HG03097 (cell line): Measurements from ENCODE around the gene BOLA3.
"Not testable (repeated sequence)": the region's sequence is repeated elsewhere in the genome, so short reads cannot be mapped to it uniquely, and the experiment has no call there.

Experiments used
- ATAC-seq: cut with Tn5 transposase; IDR thresholded peaks from one replicate; pipeline ENCODE4 v1.9.1; 2021; ENCODE audit not compliant: unreplicated experiment, low FRiP score

The BOLA3 gene

DNA sequence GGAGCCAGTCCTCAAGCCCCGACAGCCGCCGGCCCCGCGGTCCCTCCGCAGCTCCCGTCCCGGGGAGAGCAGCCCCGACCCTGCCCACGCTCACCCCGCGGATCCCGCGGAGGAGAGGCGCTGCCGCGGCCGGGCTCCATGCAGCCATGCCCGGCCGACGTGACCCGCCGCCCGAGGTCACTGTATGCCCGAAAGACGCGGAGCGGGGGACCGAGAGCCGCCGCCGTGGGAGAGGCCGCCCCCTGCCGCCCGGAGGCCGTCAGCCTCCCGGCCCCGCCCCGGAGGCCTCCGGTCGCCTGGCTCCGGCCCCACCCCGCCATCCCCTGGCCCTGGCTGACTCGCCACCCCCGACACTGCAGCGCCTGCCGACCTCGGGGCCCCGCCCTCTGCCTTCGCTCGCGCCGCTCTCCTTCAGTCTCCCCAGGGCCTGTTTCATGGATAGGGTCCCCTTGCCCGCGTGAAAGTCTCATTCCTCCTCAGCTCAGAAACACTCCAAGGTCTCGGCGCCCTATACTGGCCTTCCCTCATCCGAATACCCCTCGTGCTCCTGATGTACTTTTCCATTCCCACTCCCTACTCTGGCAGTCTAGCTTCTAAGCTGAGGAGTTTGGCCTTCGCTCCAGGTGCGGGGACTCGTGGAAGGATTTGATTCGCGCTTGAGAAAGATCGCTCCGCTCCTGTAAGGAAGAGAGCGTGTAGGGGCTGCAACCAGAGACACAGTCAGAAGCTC lies at the start of gene BOLA3:
BOLA3 (minus strand) TSS at position 186 of the 730 bp plus-strand sequence; CDS start at position 148, 38 bp downstream.
- peak; percentile 92 for ATAC-seq

DNA sequence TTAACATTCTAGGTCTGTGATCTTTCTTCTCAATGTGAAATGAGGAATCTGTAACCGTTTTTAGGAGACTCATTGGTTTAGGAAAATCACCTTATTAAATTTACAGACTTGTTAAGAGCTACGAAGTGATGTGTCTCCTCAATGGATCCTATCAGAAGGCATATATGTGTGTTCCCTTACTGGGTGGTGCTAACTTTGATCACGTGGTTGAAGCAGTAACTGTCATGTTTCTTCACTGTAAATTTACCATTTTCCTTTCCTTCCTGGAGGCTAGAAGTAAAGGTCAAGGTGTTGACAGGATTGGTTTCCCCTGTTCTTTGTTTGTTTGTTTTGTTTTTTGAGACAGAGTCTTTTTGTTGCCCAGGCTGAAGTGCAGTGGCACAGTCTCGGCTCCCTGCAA lies 49.3 kb upstream of the BOLA3 start:
- no peak for ATAC-seq

DNA sequence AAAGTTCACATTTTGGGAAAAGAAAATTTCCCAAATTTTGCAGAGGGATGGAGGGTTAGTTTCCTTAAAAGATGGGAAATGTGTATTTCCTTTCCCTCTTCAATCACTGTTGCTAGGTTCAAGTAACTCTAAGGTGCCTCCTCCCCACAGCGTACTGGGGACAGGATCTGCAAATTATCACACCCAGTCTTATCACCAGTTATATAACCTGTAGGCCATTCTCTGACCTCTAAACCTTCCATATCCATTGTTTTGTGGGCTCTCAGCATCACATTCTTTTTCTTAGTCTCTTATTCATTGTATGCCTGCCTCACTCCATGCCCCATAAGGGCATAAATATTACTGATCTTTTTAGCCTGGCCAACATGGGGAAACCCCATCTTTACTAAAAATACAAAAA lies 47.1 kb upstream of the BOLA3 start:
- no peak for ATAC-seq

DNA sequence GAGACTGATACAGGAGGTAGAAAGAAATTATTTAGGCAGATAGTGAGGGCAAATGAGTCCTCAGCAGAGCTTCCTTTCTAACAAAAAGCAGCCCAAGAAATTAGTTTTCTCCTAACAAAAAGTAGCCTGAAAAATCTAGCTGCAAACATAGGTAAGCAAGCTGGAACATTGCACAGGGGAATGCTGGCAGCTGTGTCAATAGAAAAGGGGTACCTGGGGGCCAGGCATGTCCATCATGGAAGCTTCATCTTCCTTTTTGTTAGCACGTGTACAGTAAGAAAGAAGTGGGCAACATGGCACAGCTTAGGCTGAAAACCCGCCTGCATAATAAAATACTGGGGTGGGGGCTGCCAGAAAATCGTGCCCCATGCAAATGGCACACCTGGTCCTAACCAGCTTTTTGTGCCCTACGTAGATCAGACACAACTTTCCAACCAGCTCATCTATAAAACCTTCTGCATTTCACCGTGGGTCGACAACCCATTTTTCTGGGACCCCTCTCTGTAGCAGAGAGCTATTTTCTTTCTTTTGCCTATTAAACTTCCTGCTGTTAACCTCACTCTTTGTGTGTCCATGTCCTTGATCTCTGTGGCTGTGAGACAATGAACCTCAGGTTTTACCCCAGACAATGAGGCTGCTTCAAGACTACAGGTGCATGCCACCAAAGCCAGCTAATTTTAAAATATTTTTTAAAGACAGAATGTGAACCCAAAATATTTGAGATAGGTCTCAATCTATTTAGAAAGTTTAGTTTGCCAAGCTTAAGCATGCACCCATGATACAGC lies 44.1 kb upstream of the BOLA3 start:
- no peak for ATAC-seq

GRCh38 chr2:74188696-74189095 lies 41.0 kb upstream of the BOLA3 start:
- no peak for ATAC-seq

GRCh38 chr2:74188018-74188601 lies 40.4 kb upstream of the BOLA3 start:
- ATAC-seq, result no peak

GRCh38 chr2:74186706-74187105 lies 39.0 kb upstream of the BOLA3 start:
- ATAC-seq, result not testable (repeated sequence)

DNA sequence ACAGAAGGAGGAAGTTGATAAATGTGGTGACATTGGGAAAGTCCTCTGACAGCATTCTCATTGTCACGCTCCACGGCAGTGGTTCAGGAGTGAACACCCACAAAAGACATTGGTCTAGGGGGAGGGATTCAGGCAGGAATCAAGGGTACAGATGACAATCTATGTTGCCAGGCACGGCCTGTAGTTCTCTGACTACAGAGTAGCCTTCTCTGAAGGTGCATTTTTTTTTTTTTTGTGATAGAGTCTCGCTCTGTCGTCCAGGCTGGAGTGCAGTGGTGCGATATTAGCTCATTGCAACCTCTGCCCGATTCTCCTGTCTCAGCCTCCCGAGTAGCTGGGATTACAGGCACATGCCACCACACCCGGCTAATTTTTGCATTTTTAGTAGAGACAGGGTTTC lies 38.3 kb upstream of the BOLA3 start:
- no peak for ATAC-seq

DNA sequence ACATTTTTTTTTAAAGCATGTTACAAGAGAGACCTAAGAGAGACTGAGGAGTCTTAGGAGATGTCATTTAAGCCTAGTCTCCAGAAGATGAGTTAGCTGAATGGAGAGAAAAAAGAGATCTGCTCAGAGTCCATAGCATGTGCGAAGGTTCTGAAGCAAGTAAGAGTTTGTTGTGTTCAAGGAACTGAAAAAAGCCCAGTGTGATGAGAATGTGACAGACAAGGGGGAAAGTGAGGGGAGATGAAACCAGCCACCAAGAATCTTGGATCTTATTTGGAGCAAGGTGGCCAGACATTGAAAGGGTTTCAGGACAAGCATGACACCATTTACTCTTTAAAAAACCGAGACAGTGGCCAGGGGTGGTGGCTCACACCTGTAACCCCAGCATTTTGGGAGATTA lies 36.2 kb upstream of the BOLA3 start:
- ATAC-seq, result no peak

DNA sequence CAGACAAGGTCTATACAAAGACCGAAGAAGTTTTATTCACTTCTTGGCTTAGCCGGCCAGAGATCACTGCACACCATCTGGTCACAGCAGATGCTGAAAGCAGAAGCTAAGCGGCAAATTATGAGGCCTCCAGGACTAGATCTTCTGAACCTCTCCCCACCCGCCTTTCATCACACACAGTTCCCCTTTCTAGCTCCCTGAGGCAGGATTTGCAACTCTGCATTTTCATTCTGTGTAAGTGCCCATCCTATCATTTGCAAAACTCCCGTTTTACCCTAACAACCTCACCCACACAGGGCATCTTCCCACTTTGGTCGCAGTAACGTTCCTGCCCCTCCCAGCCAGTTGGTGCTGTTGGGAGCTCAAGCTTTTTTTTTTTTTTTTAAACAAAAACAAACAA lies 34.0 kb upstream of the BOLA3 start:
- peak; percentile 32 for ATAC-seq

- peak; percentile 4 for ATAC-seq
Observed at GRCh38 chr2:74179063-74179865, 31.6 kb upstream of the BOLA3 start.

DNA sequence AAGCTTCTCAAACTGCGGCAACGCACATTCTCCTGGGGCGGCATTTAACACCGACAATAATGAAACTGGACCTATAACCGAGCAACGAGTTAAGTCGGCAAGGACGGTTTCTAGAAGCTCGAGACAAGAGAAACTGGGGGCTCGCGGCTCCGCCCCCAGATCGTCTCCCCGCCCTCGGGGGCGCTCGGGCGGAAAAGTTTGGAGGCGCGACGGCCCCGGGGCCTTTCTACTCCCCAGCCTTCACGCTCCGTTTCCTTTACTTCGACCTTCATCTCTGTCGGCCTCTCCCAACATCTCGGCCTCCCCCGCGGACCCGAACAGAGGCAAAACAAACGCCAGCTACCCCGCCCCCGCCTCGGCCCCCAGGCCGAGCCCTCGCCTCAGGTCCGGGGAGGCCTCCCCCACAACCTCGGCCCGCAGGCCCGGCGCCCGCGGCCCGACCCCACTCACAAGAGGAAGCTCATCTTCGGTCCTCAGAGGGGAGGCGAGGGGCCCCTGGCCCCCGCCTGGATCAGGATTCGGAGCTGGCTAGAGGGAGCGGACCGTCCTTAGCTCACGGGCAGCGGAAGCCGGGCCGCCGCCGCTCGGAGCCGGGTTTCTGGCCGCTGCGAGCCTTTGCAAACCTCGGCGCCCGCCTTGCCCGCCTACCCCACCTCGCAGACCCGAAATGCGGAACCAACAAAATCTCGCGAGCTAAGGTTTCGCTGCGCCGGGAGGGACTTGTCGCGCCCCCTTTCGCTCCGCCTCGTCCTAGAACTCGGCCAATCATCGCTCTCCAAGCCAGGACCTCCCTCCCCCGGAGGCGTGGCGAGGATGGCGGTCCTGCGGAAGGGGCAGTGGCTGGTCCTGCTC lies 30.7 kb upstream of the BOLA3 start, which contains the start of gene MOB1A:
MOB1A (minus strand) TSS at position 669 of the 852 bp plus-strand sequence; CDS start at position 464, 205 bp downstream.
- ATAC-seq, result peak; percentile 77

DNA sequence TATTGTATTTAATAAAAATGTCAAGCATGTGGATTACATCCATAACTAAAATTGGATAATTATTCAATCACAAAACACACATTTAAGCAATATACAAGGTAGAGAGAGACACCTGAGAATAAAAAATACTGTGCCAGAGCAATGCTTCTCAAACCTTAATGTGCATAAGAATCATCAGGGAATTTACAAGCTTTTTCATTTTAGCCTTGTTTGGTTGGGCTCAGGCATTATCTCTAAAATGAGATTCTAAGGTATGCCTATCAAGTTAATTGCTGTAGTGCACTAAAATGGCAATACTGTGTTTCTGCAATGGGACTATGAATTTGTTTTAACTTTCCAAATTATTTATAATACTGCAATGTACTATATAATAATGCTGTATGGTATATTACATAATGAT lies 30.0 kb upstream of the BOLA3 start:
- no peak for ATAC-seq

DNA sequence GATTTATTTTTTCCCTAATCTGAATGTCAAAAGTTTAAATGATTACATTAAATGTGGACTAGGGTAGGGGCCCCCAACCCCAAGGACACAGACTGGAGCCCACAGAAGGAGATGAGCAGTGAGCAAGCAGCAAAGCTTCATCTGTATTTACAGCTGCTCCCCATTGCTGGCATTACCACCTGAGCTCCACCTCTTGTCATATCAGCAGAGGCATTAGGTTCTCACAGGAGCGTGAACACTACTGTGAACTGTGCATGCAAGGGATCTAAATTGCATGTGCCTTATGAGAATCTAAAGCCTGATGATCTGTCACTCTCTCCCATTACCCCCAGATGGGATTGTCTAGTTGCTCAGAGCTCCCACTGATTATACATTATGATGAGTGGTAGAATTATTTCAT lies 27.2 kb upstream of the BOLA3 start:
- no peak for ATAC-seq

GRCh38 chr2:74168739-74169138 lies 21.0 kb upstream of the BOLA3 start:
- ATAC-seq, result no peak

GRCh38 chr2:74164761-74165160 lies 17.0 kb upstream of the BOLA3 start:
- no peak for ATAC-seq

- no peak for ATAC-seq
Observed at GRCh38 chr2:74162951-74163350, 15.2 kb upstream of the BOLA3 start.

DNA sequence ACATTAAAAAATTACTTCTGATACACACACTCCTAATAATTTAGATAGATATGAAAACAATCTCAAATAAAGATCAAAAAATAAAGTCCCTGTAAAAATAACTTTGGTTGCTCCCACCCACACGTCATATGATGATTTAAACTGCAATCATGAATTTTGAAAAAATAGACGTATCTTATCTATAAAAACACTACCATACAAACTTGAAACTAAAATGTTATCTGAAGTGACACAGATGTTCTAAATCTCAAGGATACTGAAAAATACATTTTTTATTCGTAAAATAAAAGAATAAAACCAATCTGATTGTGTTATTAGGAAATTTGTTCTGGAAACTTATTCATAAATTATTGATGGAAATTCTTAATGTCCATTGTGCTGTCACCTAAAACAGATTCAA lies 8.1 kb upstream of the BOLA3 start:
- ATAC-seq, result no peak

DNA sequence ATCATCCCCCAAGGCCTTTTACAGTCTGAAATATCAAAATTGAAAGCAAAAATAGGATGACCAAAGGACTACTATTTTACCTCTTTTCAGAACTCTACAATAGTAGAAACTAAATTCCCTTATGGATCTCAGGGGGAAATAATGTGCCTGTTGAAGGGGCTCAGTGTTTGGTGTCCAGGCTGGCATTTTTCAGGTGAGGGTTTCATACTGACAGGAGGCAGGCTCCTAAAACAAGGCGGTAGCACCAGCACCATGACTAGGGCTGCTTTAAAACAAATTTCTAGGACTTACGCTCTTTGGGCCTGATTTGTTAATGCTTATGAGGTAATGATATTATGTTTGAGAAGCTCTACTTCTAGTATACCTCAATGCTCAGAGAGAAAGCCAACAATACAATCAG lies 5.2 kb upstream of the BOLA3 start:
- no peak for ATAC-seq
